ENCODE measurements around the gene TMEM94. TPM values are rescaled to one million over a fixed set of nuclear protein-coding genes. Genes with fewer than 3 reads are reported as not detected.

The TMEM94 gene
- total and polyA plus RNA-seq, 2 of the 13 experiments (the other 11 are each of a cell fraction or from before 2014, with no cell fraction given): 32.6 to 134 TPM

DNA sequence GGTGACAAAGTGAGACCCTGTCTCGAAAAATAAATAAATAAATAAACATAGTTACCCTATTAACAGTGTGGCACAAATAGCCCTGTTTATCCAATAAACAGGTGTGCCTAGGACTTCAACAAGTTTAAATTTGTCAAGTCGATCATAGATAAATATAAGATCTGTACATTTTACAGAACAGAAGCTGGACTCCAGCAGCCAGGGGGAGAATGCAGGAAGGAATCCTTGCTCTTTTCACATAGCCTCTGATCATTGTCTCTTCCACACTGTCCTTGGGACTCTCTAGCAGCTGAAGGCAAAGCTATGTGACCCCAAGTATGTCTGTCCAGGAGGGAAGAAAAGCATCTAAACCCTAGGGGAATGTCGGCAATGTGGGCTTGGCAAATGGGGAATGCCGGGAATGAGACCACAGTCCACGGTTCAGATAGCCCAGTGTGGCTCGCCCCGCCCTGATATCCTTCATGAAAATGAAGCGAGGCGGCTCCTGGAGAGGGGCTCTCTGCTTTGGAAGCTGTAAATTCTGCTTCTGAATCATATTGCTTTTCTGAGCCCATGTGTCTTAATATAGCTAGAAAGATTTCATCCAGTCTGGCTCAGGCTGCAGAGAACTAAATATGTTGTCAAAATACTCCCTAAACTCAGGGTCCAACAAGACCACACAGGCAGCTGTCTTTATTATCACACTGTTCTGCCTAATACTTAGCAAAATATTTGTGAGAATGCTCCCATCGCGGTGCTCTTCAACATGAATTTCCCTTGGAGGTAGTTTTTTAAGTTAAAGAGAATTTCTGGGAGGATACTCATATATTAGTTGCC lies 26.1 kb upstream of the TMEM94 start (continued):
- TF ChIP-seq ATF2 (CRISPR knock-in tag; IDR thresholded peaks at IDR 0.05) (peak; percentile 57; the same call in 1 of the 2 replicates), TRIM22 (IDR thresholded peaks at IDR 0.05) (no peak), GMEB1 (CRISPR knock-in tag; IDR thresholded peaks at IDR 0.05; ENCODE audit: borderline replicate concordance) (0 out of 2 replicates have a peak, but pooled peaks have one; percentile 38), EP300 (IDR thresholded peaks at IDR 0.05; ENCODE audit: low read depth in 2 of 2, low read length in 2 of 2) (peak; percentile 66 to 81; a peak in 3 of 4 replicates), EP300 (CRISPR knock-in tag; IDR thresholded peaks at IDR 0.05; ENCODE audit: borderline replicate concordance) (0 out of 2 replicates have a peak, but pooled peaks have one; percentile 47), ZNF790 (CRISPR knock-in tag; IDR thresholded peaks at IDR 0.05; ENCODE audit: borderline replicate concordance) (no peak), ZSCAN21 (CRISPR knock-in tag; IDR thresholded peaks at IDR 0.05; ENCODE audit: borderline replicate concordance) (peak; percentile 54; the same call in 1 of the 2 replicates), ZNF496 (CRISPR knock-in tag; IDR thresholded peaks at IDR 0.05; ENCODE audit: insufficient replicate concordance) (no peak), NFIB (CRISPR knock-in tag; IDR thresholded peaks at IDR 0.05; ENCODE audit: borderline replicate concordance) (no peak), DPF2 (CRISPR knock-in tag; IDR thresholded peaks at IDR 0.05; ENCODE audit: borderline replicate concordance, low read depth) (peak; percentile 77; the same call in 1 of the 2 replicates), STAT5B (CRISPR knock-in tag; IDR thresholded peaks at IDR 0.05) (no peak), ZNF343 (CRISPR knock-in tag; IDR thresholded peaks at IDR 0.05) (no peak), MAFG (CRISPR knock-in tag; IDR thresholded peaks at IDR 0.05) (no peak), FOXO1 (CRISPR knock-in tag; IDR thresholded peaks at IDR 0.05) (peak; percentile 25; the same call in 1 of the 2 replicates), HDAC2 (CRISPR knock-in tag; IDR thresholded peaks at IDR 0.05) (peak; percentile 86), ZNF30 (CRISPR knock-in tag; IDR thresholded peaks at IDR 0.05) (no peak), SOX13 (IDR thresholded peaks at IDR 0.05) (no peak), SOX13 (CRISPR knock-in tag; conservative IDR thresholded peaks at IDR 0.05 in 1 of 2, IDR thresholded peaks at IDR 0.05 in 1 of 2) (peak in 1 of 2 experiments; percentile 69; a peak in 2 of 4 replicates), MED8 (CRISPR knock-in tag; IDR thresholded peaks at IDR 0.05; ENCODE audit: insufficient replicate concordance) (no peak)
- TF ChIP-seq, protein P1, sequence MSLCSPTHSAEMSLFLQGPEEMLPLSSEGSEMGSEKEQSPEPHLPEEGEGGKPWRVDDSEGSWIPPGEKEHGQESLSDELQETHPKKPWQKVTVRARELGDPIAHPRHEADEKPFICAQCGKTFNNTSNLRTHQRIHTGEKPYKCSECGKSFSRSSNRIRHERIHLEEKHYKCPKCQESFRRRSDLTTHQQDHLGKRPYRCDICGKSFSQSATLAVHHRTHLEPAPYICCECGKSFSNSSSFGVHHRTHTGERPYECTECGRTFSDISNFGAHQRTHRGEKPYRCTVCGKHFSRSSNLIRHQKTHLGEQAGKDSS (CRISPR knock-in tag; IDR thresholded peaks at IDR 0.05; ENCODE audit: borderline replicate concordance, low read depth): peak; percentile 67; the same call in 1 of the 2 replicates
- TF ChIP-seq, protein P2, sequence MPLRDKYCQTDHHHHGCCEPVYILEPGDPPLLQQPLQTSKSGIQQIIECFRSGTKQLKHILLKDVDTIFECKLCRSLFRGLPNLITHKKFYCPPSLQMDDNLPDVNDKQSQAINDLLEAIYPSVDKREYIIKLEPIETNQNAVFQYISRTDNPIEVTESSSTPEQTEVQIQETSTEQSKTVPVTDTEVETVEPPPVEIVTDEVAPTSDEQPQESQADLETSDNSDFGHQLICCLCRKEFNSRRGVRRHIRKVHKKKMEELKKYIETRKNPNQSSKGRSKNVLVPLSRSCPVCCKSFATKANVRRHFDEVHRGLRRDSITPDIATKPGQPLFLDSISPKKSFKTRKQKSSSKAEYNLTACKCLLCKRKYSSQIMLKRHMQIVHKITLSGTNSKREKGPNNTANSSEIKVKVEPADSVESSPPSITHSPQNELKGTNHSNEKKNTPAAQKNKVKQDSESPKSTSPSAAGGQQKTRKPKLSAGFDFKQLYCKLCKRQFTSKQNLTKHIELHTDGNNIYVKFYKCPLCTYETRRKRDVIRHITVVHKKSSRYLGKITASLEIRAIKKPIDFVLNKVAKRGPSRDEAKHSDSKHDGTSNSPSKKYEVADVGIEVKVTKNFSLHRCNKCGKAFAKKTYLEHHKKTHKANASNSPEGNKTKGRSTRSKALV (CRISPR knock-in tag; IDR thresholded peaks at IDR 0.05): peak; percentile 57; the same call in 1 of the 2 replicates

All from HepG2 (cell line).